NCI-H345 treated with DMSO at 0.1 percent for 48 hours (cell line): ENCODE measurements around the gene POT1.

Source experiments
- DNase-seq: peaks from one replicate; lab custom pipeline; 2025; ENCODE audit not compliant: unreplicated experiment; lab: John Stamatoyannopoulos, UW

POT1 gene

DNA sequence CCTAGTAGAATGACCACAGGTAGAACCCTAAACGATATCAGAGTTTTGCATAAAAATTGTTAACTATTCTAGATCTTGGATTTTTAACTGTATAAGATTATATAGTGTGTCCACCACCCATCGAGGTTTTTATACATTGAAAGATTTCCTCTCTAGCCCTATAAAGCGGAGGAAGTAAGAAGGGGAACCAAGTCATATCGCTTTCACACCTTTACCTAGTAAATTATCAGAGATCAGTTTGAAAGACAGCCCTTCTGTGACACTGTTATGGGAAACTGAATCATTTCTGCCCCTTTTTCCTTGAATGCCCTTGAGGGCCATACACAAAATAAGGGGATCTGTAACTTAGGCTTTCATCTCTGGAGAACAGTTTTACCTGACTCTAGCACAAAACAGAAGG lies 155.7 kb downstream of the POT1 start:
- no peak for DNase-seq

GRCh38 chr7:124773339-124773738 lies 156.3 kb downstream of the POT1 start:
- DNase-seq: no peak
